Spleen (tissue), 7 donors: Measurements from ENCODE around the gene COMMD4.
"Not testable (repeated sequence)": the region's sequence is repeated elsewhere in the genome, so short reads cannot be mapped to it uniquely, and the experiment has no call there.

Experiments
- POLR2A ChIP-seq, 3 donors: fragments of 450-650 bp; IDR thresholded peaks; one replicate each; pipeline ENCODE4 v1.5.1; 2017; ENCODE audit warnings: antibody characterized with exemption in 3 of 3, mild to moderate bottlenecking in 1 of 3
- TF ChIP-seq, protein P1 (sequence below), 11 experiments: fragments of 200-600 bp in 7 of 11; fragments of 450-650 bp in 4 of 11; sonication (generic) in 4 of 11; IDR thresholded peaks in 8 of 11; conservative IDR thresholded peaks in 3 of 11; 1 replicate in 7 of 11; 2 replicates in 4 of 11; pipeline versions ENCODE4 v1.4.0 to v1.8.0; 2016 to 2021; ENCODE audit warnings: antibody characterized with exemption in 11 of 11, inconsistent platforms in 4 of 11, mild to moderate bottlenecking in 1 of 11
- donor health status: DM: no; HTN: no; CAD: no; lungs with moderate emphysema.
- donor health status: DM: no; HTN: no; CAD: no.
- donor health status: DM: no; HTN: no; CAD: no.

GRCh38 chr15:75302753-75303152 lies 33.1 kb upstream of the COMMD4 start:
- TF ChIP-seq POLR2A (IDR thresholded peaks at IDR 0.05), result not testable (repeated sequence)
- TF ChIP-seq, protein P1, sequence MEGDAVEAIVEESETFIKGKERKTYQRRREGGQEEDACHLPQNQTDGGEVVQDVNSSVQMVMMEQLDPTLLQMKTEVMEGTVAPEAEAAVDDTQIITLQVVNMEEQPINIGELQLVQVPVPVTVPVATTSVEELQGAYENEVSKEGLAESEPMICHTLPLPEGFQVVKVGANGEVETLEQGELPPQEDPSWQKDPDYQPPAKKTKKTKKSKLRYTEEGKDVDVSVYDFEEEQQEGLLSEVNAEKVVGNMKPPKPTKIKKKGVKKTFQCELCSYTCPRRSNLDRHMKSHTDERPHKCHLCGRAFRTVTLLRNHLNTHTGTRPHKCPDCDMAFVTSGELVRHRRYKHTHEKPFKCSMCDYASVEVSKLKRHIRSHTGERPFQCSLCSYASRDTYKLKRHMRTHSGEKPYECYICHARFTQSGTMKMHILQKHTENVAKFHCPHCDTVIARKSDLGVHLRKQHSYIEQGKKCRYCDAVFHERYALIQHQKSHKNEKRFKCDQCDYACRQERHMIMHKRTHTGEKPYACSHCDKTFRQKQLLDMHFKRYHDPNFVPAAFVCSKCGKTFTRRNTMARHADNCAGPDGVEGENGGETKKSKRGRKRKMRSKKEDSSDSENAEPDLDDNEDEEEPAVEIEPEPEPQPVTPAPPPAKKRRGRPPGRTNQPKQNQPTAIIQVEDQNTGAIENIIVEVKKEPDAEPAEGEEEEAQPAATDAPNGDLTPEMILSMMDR (IDR thresholded peaks at IDR 0.05 in 8 of 11, conservative IDR thresholded peaks at IDR 0.05 in 3 of 11), result not testable (repeated sequence)
